Endometrial microvascular endothelial cells (primary cell): ENCODE measurements around the gene VCAM1. TPM values are rescaled to one million over a fixed set of nuclear protein-coding genes. Genes with fewer than 3 reads are reported as not detected.
"Not testable (repeated sequence)": the region's sequence is repeated elsewhere in the genome, so short reads cannot be mapped to it uniquely, and the experiment has no call there.

Experiments used
- in situ Hi-C: cut with HindIII; loops from 2 replicates; pipeline ENCODE4 v1.10.0; 2017; ENCODE audit warnings: low sequenced_read_pairs, low pct_unique_long_range_greater_than_20kb; ENCODE audit errors: inconsistent ontology term
- total RNA-seq: library from RNA; depleted of rRNA; stranded (reverse); fragments of >200 nt; gene quantifications from one replicate; pipeline ENCODE4 v1.2.3, GENCODE V29; 2015; ENCODE audit errors: inconsistent ontology term

VCAM1 gene
- total RNA-seq, 1 donor from 2014 or later: 7.9 TPM

GRCh38 chr1:100769906-100770646, 50.5 kb downstream of the VCAM1 start:
- in situ Hi-C loops: no loop called here

- in situ Hi-C loops: no loop called here
These were observed 53.9 kb downstream of the VCAM1 start for GRCh38 chr1:100773444-100773843.

GRCh38 chr1:100774370-100774769, 54.8 kb downstream of the VCAM1 start:
- in situ Hi-C loops: no loop called here

GRCh38 chr1:100775483-100775882, 55.9 kb downstream of the VCAM1 start:
- in situ Hi-C loops: no loop called here

- in situ Hi-C loops: no loop called here
These were observed 59.2 kb downstream of the VCAM1 start for GRCh38 chr1:100778748-100779147.

- in situ Hi-C loops: no loop called here
These were observed 61.3 kb downstream of the VCAM1 start for GRCh38 chr1:100780814-100781213.

GRCh38 chr1:100781728-100782127, 62.2 kb downstream of the VCAM1 start:
- in situ Hi-C loops: not testable (repeated sequence)

GRCh38 chr1:100782473-100783039, 63.0 kb downstream of the VCAM1 start:
- in situ Hi-C loops: no loop called here

- in situ Hi-C loops: no loop called here
These were observed 66.0 kb downstream of the VCAM1 start for GRCh38 chr1:100785470-100786052.

- in situ Hi-C loops: no loop called here
These were observed 67.3 kb downstream of the VCAM1 start for GRCh38 chr1:100786870-100787269.

Other genes with a start within 250 kb of the VCAM1 start
- not detected for gene GPR88, start 181.6 kb upstream of the VCAM1 start, total RNA-seq
- 23.4 TPM for gene EXTL2, start 175.1 kb downstream of the VCAM1 start, total RNA-seq
- 43.2 TPM for gene SLC30A7, start 176.3 kb downstream of the VCAM1 start, total RNA-seq